ENCODE measurements around the gene SEPTIN6. TPM values are rescaled to one million over a fixed set of nuclear protein-coding genes. Genes with fewer than 3 reads are reported as not detected.

SEPTIN6 gene
- total and polyA plus RNA-seq, 2 of the 8 experiments (the other 6 are each of a cell fraction or from before 2014, with no cell fraction given): 31.0 to 42.6 TPM

DNA sequence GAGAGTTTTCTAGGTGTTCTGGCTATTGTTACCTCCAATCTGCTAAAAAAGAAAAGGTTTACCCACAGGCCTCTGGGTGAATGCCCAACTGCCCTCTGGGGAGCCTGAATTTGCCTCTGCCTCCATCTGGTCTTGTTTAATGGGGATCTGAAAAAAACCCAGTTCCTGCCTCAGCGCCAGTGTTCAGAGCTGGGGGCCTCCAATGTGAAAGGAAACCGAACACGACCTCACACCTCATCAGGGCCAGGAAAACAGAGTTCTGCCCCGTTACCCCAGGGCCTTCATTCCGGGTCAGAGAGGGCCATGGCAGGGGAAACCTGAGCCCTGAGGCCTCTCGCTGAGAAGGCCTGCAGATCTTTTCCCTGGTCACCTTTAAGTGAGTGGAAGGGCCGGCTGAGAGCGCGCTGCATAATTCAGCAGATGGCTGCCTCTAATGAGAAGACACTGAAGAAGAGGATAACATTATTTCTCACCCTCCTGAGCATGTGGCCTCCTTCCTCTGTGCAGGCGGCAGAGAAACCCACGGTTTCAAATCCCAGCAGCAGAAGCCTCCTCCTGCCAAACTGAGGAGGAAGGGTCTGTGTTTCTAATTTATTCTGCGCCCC is 6.8 kb downstream of the SEPTIN6 start:
- no peak overlapping the region for H3K4me2 ChIP-seq (ENCODE audit: insufficient read depth in 1 of 2, low read depth in 2 of 2, low read length in 2 of 2)
- CTCF ChIA-PET (ENCODE audit: partially characterized antibody): interaction anchor here (0.9 kb wide), 1 partner anchor 62 kb away, joined by 3 read pairs; no protein-coding TSS in a partner anchor
- H2AK5ac ChIP-seq (ENCODE audit: low read depth, low read length): no peak overlapping the region
- TF ChIP-seq SP2 (IDR thresholded peaks at IDR 0.05; ENCODE audit: low read length): no peak
- no peak for TF ChIP-seq BCL11A (IDR thresholded peaks at IDR 0.05; ENCODE audit: low read depth in 2 of 2, low read length in 2 of 2)
- no peak for TF ChIP-seq POLR2A (IDR thresholded peaks at IDR 0.05; ENCODE audit: control extremely low read depth in 1 of 2, low read depth in 2 of 2, low read length in 2 of 2)
- no peak for TF ChIP-seq RFX5 (IDR thresholded peaks at IDR 0.05; ENCODE audit: borderline replicate concordance, low read depth, low read length)

More for the DNA sequence above, 6.8 kb downstream of the SEPTIN6 start:
- Histone ChIP-seq H3K23me2 (ENCODE audit: low read depth, low read length) (no peaks in the 10 kb centered on the region), H3K27me3 (replicated peaks in 1 of 4; ENCODE audit: control insufficient read depth in 3 of 4, extremely low read depth in 1 of 4, insufficient read depth in 3 of 4, low read length in 3 of 4) (0 out of 7 replicates have a peak, but pooled peaks cover 0 to under 1% (median 0%) of the 10 kb centered on the region in 4 experiments), H3K4me1 (replicated peaks in 1 of 4; ENCODE audit: control insufficient read depth in 3 of 4, insufficient read depth in 4 of 4, low read length in 3 of 4) (peaks cover 0 to 9% (median 5%) of the 10 kb centered on the region in 4 experiments; a peak in 3 of 7 replicates), H3K79me2 (ENCODE audit: control insufficient read depth in 1 of 2, insufficient read depth in 2 of 2, low read length in 2 of 2) (peaks cover 0 to 32% of the 10 kb centered on the region in 2 experiments; a peak in 2 of 4 replicates), H3K56ac (replicated peaks; ENCODE audit: insufficient read length, low read depth, low read length) (no peak overlapping the region), H2BK120ac (replicated peaks; ENCODE audit: low read depth, low read length) (no peak overlapping the region), H3K4me3 (ENCODE audit: extremely low read depth in 1 of 4, insufficient read depth in 2 of 4, low read depth in 3 of 4, low read length in 4 of 4) (no peak overlapping the region), H2BK15ac (ENCODE audit: low read length) (no peak overlapping the region), H3K23ac (ENCODE audit: insufficient read length) (no peak overlapping the region), H3K9me3 (ENCODE audit: insufficient read depth in 2 of 2, low read depth in 1 of 2, low read length in 1 of 2) (no peaks in the 10 kb centered on the region), H3K4ac (replicated peaks; ENCODE audit: insufficient read length, low read depth, low read length) (no peak overlapping the region), H3K79me1 (ENCODE audit: low read depth, low read length) (no peaks in the 10 kb centered on the region; the same call in 1 of the 2 replicates), H4K8ac (ENCODE audit: extremely low read depth, insufficient read depth, low read length) (no peak overlapping the region), H3K18ac (ENCODE audit: extremely low read depth, low read length) (no peak overlapping the region), H3K27ac (ENCODE audit: low read depth, low read length) (no peak overlapping the region), H4K5ac (ENCODE audit: insufficient read length, low read depth, low read length) (no peak overlapping the region), H3K36me3 (ENCODE audit: control insufficient read depth in 2 of 4, insufficient read depth in 4 of 4, low read length in 3 of 4) (no peaks in the 10 kb centered on the region), H2AFZ (ENCODE audit: low read length) (no peak overlapping the region), H3K14ac (ENCODE audit: insufficient read length) (no peak overlapping the region), H2BK5ac (ENCODE audit: low read depth, low read length) (no peak overlapping the region), H3K9ac (replicated peaks in 1 of 4; ENCODE audit: extremely low read depth in 1 of 4, low read depth in 3 of 4, low read length in 3 of 4) (no peak overlapping the region), H2BK12ac (ENCODE audit: low read depth, low read length) (no peak overlapping the region), H4K91ac (replicated peaks; ENCODE audit: insufficient read length, low read length) (no peak overlapping the region), H2BK20ac (ENCODE audit: low read length) (no peak overlapping the region), H4K20me1 (replicated peaks in 1 of 2; ENCODE audit: control insufficient read depth in 1 of 2, insufficient read depth in 2 of 2, low read length in 2 of 2) (no peaks in the 10 kb centered on the region)
- DNase-seq (ENCODE audit: low read depth in 1 of 2, low spot score in 2 of 2): no peak
- POLR2A ChIA-PET (ENCODE audit: partially characterized antibody): interaction anchor here (0.9 to 2.2 kb wide), 2 partner anchors 9 kb away, joined by 4 read pairs; no protein-coding TSS in a partner anchor
- WGBS, 2 experiments (ENCODE audit: extremely low coverage in 1 of 2, insufficient coverage in 1 of 2, insufficient read length in 1 of 2, insufficient replicate concordance in 2 of 2, low coverage in 1 of 2, low lambda C conversion rate in 2 of 2, missing lambda C conversion rate in 1 of 2): 87% methylated on average over 6 of the region's 12 CpGs; no CpG with 5 or more reads in 1 of the 2 experiments
- no peak for FAIRE-seq
